ENCODE measurements around the gene LMO1. TPM values are rescaled to one million over a fixed set of nuclear protein-coding genes. Genes with fewer than 3 reads are reported as not detected.

The LMO1 gene
- total and polyA plus RNA-seq, 10 of the 15 experiments (the other 5 are each of a cell fraction or from before 2014, with no cell fraction given): not detected

DNA sequence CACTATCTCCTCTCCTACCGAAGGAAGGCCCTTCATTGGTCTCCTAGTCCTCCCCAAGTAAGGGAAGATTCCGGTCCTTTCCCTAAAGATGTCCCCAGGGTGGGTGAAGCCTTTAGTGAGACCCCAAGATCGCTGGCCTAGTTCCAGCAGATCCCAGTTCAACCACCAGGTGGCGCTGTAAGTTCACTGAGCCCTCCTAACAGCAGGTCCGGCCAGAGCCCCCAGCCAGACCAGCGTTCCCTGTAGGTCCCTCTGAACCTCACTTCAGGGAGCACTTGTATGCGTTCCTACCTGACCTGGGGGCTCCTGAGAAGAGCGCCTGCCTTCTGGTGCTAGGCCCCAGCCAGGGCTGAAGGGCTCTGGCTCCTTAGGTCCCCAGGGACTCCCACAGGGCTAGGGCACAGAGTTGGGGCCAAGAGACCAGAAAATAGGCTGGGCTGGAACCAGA is 38.1 kb downstream of the LMO1 start (continued):
- TF ChIP-seq, protein P1, sequence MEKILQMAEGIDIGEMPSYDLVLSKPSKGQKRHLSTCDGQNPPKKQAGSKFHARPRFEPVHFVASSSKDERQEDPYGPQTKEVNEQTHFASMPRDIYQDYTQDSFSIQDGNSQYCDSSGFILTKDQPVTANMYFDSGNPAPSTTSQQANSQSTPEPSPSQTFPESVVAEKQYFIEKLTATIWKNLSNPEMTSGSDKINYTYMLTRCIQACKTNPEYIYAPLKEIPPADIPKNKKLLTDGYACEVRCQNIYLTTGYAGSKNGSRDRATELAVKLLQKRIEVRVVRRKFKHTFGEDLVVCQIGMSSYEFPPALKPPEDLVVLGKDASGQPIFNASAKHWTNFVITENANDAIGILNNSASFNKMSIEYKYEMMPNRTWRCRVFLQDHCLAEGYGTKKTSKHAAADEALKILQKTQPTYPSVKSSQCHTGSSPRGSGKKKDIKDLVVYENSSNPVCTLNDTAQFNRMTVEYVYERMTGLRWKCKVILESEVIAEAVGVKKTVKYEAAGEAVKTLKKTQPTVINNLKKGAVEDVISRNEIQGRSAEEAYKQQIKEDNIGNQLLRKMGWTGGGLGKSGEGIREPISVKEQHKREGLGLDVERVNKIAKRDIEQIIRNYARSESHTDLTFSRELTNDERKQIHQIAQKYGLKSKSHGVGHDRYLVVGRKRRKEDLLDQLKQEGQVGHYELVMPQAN (conservative IDR thresholded peaks at IDR 0.05): no peak
- TF ChIP-seq, protein P2, sequence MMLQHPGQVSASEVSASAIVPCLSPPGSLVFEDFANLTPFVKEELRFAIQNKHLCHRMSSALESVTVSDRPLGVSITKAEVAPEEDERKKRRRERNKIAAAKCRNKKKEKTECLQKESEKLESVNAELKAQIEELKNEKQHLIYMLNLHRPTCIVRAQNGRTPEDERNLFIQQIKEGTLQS (IDR thresholded peaks at IDR 0.05; ENCODE audit: borderline replicate concordance, extremely low read depth, low read depth, low read length): no peak
- TF ChIP-seq EZH2 (IDR thresholded peaks at IDR 0.05; ENCODE audit: borderline replicate concordance, control insufficient read depth, low read depth, low read length) (no peak), MEF2B (IDR thresholded peaks at IDR 0.05; ENCODE audit: partially characterized antibody, poor library complexity, severe bottlenecking) (peak; percentile 76), GABPA (IDR thresholded peaks at IDR 0.05; ENCODE audit: low read depth) (no peak), NFXL1 (IDR thresholded peaks at IDR 0.05; ENCODE audit: borderline replicate concordance) (no peak), SMAD5 (IDR thresholded peaks at IDR 0.05; ENCODE audit: low read depth) (no peak), SMAD1 (IDR thresholded peaks at IDR 0.05; ENCODE audit: low read depth, partially characterized antibody) (no peak), ZNF207 (IDR thresholded peaks at IDR 0.05; ENCODE audit: borderline replicate concordance) (no peak), SREBF1 (IDR thresholded peaks at IDR 0.05; ENCODE audit: low read length) (no peak), SREBF2 (IDR thresholded peaks at IDR 0.05; ENCODE audit: low read length) (no peak), IKZF2 (IDR thresholded peaks at IDR 0.05) (no peak), IRF4 (IDR thresholded peaks at IDR 0.05; ENCODE audit: low read depth, low read length) (no peak), TCF3 (IDR thresholded peaks at IDR 0.05; ENCODE audit: borderline replicate concordance, insufficient read depth, low read depth, low read length) (no peak), YY1 (IDR thresholded peaks at IDR 0.05; ENCODE audit: low read depth, low read length) (0 out of 2 replicates have a peak, but pooled peaks have one; percentile 33)
- TF ChIP-seq, protein P3, sequence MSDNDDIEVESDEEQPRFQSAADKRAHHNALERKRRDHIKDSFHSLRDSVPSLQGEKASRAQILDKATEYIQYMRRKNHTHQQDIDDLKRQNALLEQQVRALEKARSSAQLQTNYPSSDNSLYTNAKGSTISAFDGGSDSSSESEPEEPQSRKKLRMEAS (IDR thresholded peaks at IDR 0.05; ENCODE audit: low read depth, low read length): no peak
- TF ChIP-seq, protein P4, sequence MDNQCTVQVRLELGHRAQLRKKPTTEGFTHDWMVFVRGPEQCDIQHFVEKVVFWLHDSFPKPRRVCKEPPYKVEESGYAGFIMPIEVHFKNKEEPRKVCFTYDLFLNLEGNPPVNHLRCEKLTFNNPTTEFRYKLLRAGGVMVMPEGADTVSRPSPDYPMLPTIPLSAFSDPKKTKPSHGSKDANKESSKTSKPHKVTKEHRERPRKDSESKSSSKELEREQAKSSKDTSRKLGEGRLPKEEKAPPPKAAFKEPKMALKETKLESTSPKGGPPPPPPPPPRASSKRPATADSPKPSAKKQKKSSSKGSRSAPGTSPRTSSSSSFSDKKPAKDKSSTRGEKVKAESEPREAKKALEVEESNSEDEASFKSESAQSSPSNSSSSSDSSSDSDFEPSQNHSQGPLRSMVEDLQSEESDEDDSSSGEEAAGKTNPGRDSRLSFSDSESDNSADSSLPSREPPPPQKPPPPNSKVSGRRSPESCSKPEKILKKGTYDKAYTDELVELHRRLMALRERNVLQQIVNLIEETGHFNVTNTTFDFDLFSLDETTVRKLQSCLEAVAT (IDR thresholded peaks at IDR 0.05): no peak
- TF ChIP-seq, protein P5, sequence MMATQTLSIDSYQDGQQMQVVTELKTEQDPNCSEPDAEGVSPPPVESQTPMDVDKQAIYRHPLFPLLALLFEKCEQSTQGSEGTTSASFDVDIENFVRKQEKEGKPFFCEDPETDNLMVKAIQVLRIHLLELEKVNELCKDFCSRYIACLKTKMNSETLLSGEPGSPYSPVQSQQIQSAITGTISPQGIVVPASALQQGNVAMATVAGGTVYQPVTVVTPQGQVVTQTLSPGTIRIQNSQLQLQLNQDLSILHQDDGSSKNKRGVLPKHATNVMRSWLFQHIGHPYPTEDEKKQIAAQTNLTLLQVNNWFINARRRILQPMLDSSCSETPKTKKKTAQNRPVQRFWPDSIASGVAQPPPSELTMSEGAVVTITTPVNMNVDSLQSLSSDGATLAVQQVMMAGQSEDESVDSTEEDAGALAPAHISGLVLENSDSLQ (IDR thresholded peaks at IDR 0.05): no peak
- TF ChIP-seq, protein P6, sequence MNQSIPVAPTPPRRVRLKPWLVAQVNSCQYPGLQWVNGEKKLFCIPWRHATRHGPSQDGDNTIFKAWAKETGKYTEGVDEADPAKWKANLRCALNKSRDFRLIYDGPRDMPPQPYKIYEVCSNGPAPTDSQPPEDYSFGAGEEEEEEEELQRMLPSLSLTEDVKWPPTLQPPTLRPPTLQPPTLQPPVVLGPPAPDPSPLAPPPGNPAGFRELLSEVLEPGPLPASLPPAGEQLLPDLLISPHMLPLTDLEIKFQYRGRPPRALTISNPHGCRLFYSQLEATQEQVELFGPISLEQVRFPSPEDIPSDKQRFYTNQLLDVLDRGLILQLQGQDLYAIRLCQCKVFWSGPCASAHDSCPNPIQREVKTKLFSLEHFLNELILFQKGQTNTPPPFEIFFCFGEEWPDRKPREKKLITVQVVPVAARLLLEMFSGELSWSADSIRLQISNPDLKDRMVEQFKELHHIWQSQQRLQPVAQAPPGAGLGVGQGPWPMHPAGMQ (IDR thresholded peaks at IDR 0.05; ENCODE audit: borderline replicate concordance): no peak
- TF ChIP-seq, protein P7, sequence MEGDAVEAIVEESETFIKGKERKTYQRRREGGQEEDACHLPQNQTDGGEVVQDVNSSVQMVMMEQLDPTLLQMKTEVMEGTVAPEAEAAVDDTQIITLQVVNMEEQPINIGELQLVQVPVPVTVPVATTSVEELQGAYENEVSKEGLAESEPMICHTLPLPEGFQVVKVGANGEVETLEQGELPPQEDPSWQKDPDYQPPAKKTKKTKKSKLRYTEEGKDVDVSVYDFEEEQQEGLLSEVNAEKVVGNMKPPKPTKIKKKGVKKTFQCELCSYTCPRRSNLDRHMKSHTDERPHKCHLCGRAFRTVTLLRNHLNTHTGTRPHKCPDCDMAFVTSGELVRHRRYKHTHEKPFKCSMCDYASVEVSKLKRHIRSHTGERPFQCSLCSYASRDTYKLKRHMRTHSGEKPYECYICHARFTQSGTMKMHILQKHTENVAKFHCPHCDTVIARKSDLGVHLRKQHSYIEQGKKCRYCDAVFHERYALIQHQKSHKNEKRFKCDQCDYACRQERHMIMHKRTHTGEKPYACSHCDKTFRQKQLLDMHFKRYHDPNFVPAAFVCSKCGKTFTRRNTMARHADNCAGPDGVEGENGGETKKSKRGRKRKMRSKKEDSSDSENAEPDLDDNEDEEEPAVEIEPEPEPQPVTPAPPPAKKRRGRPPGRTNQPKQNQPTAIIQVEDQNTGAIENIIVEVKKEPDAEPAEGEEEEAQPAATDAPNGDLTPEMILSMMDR (IDR thresholded peaks at IDR 0.05 in 2 of 3, conservative IDR thresholded peaks at IDR 0.05 in 1 of 3; ENCODE audit: control insufficient read depth in 2 of 3, extremely low read depth in 1 of 3, insufficient read depth in 1 of 3, low read depth in 3 of 3, low read length in 3 of 3): peak; percentile 88 to 95 (median 90)
- TF ChIP-seq, protein P8, sequence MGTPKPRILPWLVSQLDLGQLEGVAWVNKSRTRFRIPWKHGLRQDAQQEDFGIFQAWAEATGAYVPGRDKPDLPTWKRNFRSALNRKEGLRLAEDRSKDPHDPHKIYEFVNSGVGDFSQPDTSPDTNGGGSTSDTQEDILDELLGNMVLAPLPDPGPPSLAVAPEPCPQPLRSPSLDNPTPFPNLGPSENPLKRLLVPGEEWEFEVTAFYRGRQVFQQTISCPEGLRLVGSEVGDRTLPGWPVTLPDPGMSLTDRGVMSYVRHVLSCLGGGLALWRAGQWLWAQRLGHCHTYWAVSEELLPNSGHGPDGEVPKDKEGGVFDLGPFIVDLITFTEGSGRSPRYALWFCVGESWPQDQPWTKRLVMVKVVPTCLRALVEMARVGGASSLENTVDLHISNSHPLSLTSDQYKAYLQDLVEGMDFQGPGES (IDR thresholded peaks at IDR 0.05): no peak

Data from GM12878 (cell line).